GM12878 (cell line): ENCODE data around the gene ZIK1.

Source experiments
- CBFB ChIP-seq: IDR thresholded peaks from 2 replicates; pipeline ENCODE4 v1.6.1; 2016; ENCODE audit warnings: antibody characterized with exemption, low read depth
- CHD2 ChIP-seq: IDR thresholded peaks from 2 replicates; pipeline ENCODE4 v1.6.1; 2011; ENCODE audit warnings: low read depth, low read length, improper control_type of control experiment, borderline replicate concordance
- NR2F1 ChIP-seq: fragments of 450-650 bp; conservative IDR thresholded peaks from 2 replicates; pipeline ENCODE4 v1.6.1; 2017; ENCODE audit warnings: mild to moderate bottlenecking
- SMC3 ChIP-seq: IDR thresholded peaks from 2 replicates; pipeline ENCODE4 v1.6.1; 2011; ENCODE audit warnings: low read length, improper control_type of control experiment, borderline replicate concordance
- TF ChIP-seq, protein P1 (sequence below): IDR thresholded peaks from 2 replicates; pipeline ENCODE4 v1.6.1; 2011; ENCODE audit warnings: borderline replicate concordance, low read depth, mild to moderate bottlenecking, moderate library complexity, mixed read lengths, low read length; ENCODE audit not compliant: insufficient read depth; ENCODE audit errors: extremely low read length

DNA sequence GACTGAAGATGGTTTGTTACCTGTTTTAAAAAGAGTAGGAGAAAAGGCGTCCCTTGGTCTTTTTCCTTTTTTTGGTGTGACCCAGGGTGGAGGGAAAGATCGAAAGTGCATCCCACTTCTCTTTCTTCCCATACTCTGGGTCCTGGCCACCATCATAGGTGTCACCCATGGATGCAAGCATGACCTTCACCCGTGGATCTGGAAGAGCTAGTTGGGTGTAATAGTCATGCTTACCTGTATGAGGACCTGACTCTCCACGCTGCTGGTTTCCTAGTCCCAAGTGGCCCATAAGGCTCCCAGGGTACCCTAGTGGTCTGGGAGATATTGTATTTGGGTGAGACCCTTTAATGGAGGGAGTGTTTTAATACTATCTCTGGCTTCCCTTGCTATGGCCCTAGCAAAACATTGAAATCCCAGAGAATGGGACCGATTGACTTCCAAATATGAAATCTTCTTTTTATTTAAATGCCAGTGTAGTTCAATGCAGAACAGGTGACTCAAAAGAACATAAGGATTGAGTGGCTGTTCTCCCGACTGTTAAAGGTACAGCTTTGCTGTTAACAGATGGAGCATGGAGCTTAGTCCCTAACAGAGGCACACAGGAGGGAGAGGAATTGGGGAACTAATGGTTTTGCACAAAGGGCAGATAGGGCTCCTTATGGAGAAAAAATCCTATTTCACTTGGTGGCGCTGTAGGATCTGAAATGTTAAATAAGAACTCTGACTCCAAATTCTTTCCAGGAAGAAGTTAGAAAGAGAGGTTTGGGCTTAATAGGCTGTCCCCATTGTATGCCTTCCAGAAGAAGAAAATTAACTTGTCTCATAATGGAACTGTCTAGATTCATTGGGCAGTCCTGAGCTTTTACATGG, 17.3 kb upstream of the ZIK1 start:
- no peak for TF ChIP-seq SMC3
- TF ChIP-seq NR2F1: no peak
- TF ChIP-seq CHD2: no peak
- no peak for TF ChIP-seq CBFB
- TF ChIP-seq, protein P1, sequence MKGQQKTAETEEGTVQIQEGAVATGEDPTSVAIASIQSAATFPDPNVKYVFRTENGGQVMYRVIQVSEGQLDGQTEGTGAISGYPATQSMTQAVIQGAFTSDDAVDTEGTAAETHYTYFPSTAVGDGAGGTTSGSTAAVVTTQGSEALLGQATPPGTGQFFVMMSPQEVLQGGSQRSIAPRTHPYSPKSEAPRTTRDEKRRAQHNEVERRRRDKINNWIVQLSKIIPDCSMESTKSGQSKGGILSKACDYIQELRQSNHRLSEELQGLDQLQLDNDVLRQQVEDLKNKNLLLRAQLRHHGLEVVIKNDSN: peak; percentile 6
